ENCODE results near the gene ZNF184. TPM values are rescaled to one million over a fixed set of nuclear protein-coding genes. Genes with fewer than 3 reads are reported as not detected.

The ZNF184 gene
- total and polyA plus RNA-seq, 7 donors, result 2.3 to 5.7 (median 4.3) TPM

- H3K4me1 ChIP-seq, result peaks cover 10% of the 10 kb centered on the region
- no peaks in the 10 kb centered on the region for H3K9me3 ChIP-seq
- TF ChIP-seq CTCF (IDR thresholded peaks at IDR 0.05), result no peak
- H3K4me3 ChIP-seq, result no peak overlapping the region
- H3K36me3 ChIP-seq (ENCODE audit: insufficient read depth in 1 of 2, low read depth in 1 of 2), result no peaks in the 10 kb centered on the region
- H3K27ac ChIP-seq, result no peak overlapping the region
- 89 to 91% (median 90%) methylated on average over 5 of the region's 5 CpGs for whole genome bisulfite sequencing, 3 donors
- DNase-seq, result no peak
- intact Hi-C loops (cut with DNase I), result loop anchor here in 1 of 2 donors (5.0 kb wide), 1 partner anchor 380 kb away; no protein-coding TSS in a partner anchor
- no peak for ATAC-seq
- H3K27me3 ChIP-seq (ENCODE audit: insufficient read depth in 3 of 3, low read length in 2 of 3), result peaks cover 0 to 19% (median 6%) of the 10 kb centered on the region in 3 donors
These were observed 44.3 kb upstream of the ZNF184 start for GRCh38 chr6:27517238-27517637.

GRCh38 chr6:27514906-27515495 is 42.1 kb upstream of the ZNF184 start:
- TF ChIP-seq CTCF (IDR thresholded peaks at IDR 0.05), result no peak
- Histone ChIP-seq H3K27ac (no peak overlapping the region), H3K27me3 (ENCODE audit: insufficient read depth in 3 of 3, low read length in 2 of 3) (peaks cover 0 to 40% (median 15%) of the 10 kb centered on the region in 3 donors), H3K9me3 (no peaks in the 10 kb centered on the region), H3K4me3 (peak overlapping the region; percentile 17), H3K4me1 (peaks cover 10% of the 10 kb centered on the region), H3K36me3 (ENCODE audit: insufficient read depth in 1 of 2, low read depth in 1 of 2) (no peaks in the 10 kb centered on the region)
- WGBS, 3 donors, result 22 to 35% (median 24%) methylated on average over 28 of the region's 28 CpGs
- ATAC-seq, result no peak
- intact Hi-C loops (cut with DNase I), result loop anchor here in 1 of 2 donors (5.0 kb wide), 1 partner anchor 382 kb away; no protein-coding TSS in a partner anchor
- no peak for DNase-seq

GRCh38 chr6:27512525-27512924 is 39.6 kb upstream of the ZNF184 start:
- intact Hi-C loops (cut with DNase I), result no loop called here
- H3K27me3 ChIP-seq (ENCODE audit: insufficient read depth in 3 of 3, low read length in 2 of 3), result peaks cover 0 to 48% (median 15%) of the 10 kb centered on the region in 3 donors
- H3K4me3 ChIP-seq, result no peak overlapping the region
- no peaks in the 10 kb centered on the region for H3K4me1 ChIP-seq
- no peaks in the 10 kb centered on the region for H3K36me3 ChIP-seq (ENCODE audit: insufficient read depth in 1 of 2, low read depth in 1 of 2)
- H3K27ac ChIP-seq, result no peak overlapping the region
- DNase-seq, result no peak
- no peaks in the 10 kb centered on the region for H3K9me3 ChIP-seq
- no peak for TF ChIP-seq CTCF (IDR thresholded peaks at IDR 0.05)
- no peak for ATAC-seq
- WGBS, 3 donors, result 90 to 94% (median 91%) methylated on average over 2 of the region's 2 CpGs

- ATAC-seq (no peak), DNase-seq (no peak)
- Histone ChIP-seq H3K27ac (no peak overlapping the region), H3K9me3 (no peaks in the 10 kb centered on the region), H3K4me3 (no peak overlapping the region), H3K4me1 (peaks cover 4% of the 10 kb centered on the region), H3K27me3 (ENCODE audit: insufficient read depth in 3 of 3, low read length in 2 of 3) (peaks cover 0 to 32% (median 10%) of the 10 kb centered on the region in 3 donors), H3K36me3 (ENCODE audit: insufficient read depth in 1 of 2, low read depth in 1 of 2) (no peaks in the 10 kb centered on the region)
- TF ChIP-seq CTCF (IDR thresholded peaks at IDR 0.05), result no peak
- WGBS, 3 donors, result 76 to 77% (median 77%) methylated on average over 9 of the region's 9 CpGs
- intact Hi-C loops (cut with DNase I), result no loop called here
These were observed 34.4 kb upstream of the ZNF184 start for GRCh38 chr6:27507041-27507956.

Data from psoas muscle (tissue), 8 donors.